Hematopoietic multipotent progenitor cell treated with erythropoietin and hydrocortisone succinate and interleukin-3 and kit ligand, for 4 days (in vitro differentiated cells): ENCODE measurements around the gene ITSN2.
A peak's percentile ranks its signal among the peaks of the same experiment; 100 is the strongest.
"Not testable (repeated sequence)": the region's sequence is repeated elsewhere in the genome, so short reads cannot be mapped to it uniquely, and the experiment has no call there.

Experiments used
- DNase-seq: peaks from one replicate; pipeline ENCODE4 v3.0.0-alpha.2; 2015

Gene ITSN2

GRCh38 chr2:24209389-24210105, 150.8 kb downstream of the ITSN2 start:
- DNase-seq = no peak

DNA sequence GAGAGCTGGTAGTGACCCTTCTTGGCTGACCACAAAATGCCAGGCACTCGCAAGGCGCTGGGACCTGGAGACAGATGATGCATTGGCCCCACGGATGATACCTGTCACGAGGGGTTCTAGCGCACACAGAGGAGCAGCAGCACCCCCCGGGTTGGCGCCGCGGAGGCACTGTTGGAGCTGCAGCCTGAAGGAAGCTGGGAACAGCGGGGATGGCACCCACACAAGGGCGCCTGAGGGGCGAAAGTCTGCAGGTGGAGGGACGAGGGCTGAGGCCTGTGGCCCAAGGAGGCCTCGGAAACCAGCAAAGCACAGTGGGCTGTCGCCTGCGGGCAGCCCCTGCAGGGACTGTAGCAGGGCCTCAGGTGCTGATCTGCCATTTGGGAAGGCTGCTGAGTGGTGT, 151.8 kb downstream of the ITSN2 start:
- DNase-seq = no peak

GRCh38 chr2:24207359-24207758, 153.0 kb downstream of the ITSN2 start:
- no peak for DNase-seq

GRCh38 chr2:24206714-24207113, 153.6 kb downstream of the ITSN2 start:
- DNase-seq = no peak

- DNase-seq = no peak
These were observed 154.1 kb downstream of the ITSN2 start for GRCh38 chr2:24206242-24206641.

- no peak for DNase-seq
These were observed 155.2 kb downstream of the ITSN2 start for GRCh38 chr2:24205131-24205530.

DNA sequence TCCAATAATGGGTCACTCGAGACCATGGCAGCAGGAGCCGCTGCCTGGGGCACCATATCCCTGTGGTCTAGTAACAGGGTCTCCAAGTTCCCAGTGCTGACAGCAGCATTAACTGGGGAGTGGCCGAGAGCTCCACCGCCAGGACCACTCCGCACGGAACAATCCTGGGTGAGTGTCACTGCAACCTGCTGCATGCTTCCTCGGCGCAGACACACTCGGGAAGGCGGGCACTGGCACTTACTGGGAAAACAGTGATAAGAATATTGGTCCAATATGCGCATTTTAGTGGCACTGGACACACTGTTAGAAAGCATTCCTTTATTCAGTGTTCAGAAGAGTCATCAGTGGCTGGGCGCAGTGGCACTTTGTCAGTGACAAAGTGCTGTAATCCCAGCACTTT, 155.8 kb downstream of the ITSN2 start:
- no peak for DNase-seq

- no peak for DNase-seq
These were observed 156.6 kb downstream of the ITSN2 start for GRCh38 chr2:24203787-24204150.

GRCh38 chr2:24203029-24203786, 157.1 kb downstream of the ITSN2 start:
- no peak for DNase-seq

DNA sequence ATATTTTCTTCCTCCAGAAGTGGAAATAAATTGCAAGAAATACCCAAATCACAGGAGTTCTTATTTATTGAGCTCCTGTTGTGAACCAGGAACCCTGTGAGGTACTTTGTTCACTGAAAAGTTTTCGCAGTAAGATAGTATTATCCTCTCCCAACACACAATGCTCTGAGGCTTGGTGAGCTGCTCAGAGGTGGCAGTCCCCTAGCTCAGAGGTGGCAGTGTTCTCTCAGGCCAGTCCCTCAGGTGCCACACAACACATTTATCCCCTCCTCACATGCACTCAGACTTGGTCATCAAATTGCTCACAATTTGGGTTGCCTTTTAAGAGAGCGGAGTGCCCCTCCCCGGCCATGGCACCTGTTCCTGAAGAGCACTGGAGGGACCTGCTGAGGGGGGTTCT, 159.5 kb downstream of the ITSN2 start:
- no peak for DNase-seq

DNA sequence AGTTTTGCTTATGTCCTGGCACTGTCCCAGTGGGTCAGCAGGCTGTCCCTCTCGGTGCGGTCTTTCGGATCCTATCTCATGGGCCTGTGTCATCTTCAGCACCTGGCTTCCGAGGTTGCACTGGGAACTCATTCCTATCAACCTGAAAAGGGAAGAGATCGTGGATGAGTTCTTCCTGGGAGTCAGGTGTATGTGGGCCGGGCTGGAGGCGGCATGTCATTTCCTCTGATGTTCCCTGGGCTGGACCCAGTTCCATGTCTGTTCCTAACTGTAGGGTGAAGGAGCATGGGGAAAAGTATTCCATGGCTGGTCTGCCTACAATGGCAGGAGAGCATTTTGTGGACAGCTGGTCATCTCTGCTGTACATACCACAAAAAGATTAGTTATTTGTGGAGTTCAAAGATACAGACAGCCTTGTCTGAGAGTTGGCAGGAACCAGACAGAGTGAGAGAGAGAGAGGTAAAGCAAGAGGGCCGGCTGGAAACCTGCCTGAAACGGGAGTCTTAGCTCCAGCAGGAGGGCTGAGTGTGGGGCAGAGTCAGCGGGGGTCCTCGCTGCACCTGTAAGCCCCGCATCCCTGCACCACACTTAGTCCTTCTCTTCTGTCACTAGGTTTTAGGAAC, 160.3 kb downstream of the ITSN2 start:
- no peak for DNase-seq

DNA sequence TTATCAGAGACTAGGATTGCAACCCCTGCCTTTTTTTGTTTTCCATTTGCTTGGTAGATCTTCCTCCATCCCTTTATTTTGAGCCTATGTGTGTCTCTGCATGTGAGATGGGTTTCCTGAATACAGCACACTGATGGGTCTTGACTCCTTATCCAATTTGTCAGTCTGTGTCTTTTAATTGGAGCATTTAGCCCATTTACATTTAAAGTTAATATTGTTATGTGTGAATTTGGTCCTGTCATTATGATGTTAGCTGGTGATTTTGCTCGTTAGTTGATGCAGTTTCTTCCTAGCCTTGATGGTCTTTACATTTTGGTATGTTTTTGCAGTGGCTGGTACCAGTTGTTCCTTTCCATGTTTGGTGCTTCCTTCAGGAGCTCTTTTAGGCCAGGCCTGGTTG, 163.1 kb downstream of the ITSN2 start:
- DNase-seq = not testable (repeated sequence)

DNA sequence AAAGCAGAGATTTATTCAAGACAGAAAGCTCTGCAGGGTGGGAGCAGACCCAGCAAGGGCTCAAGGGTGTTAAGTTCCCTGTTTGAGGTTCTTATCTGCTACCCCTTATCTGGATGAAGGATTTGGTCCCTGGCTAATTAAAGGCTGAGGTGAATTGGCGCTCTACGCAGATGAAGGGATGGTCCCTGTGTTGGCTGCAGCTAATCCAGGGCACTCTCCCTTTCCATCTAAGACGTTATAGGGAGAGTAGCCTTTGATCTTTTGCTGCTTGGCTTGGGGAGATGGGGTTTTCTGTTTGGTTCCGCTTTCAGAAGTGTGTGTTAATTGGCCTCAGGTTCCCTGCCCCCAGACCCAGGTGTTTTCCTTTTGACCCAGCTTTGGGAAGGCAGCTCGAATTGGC, 168.5 kb downstream of the ITSN2 start:
- DNase-seq = no peak

DNA sequence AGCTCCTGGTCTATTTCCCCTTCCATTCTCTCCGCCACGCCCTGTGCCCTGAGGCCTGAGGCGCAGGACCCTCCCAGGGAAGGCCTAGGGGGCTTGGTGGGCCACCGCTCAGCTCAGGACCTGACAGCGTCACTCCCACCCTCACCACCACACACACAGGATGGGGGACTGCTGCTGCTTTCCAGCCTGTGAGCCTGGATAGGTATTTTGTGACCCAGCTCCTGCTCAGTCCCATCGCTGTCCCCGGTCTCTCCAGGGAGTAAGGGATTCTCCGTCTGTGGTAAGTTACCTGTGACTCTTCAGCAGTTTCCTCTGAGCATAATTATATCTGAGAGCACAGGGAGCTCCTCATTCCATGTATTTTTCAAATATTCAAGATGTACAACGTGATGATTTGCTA, 169.2 kb downstream of the ITSN2 start:
- no peak for DNase-seq

DNA sequence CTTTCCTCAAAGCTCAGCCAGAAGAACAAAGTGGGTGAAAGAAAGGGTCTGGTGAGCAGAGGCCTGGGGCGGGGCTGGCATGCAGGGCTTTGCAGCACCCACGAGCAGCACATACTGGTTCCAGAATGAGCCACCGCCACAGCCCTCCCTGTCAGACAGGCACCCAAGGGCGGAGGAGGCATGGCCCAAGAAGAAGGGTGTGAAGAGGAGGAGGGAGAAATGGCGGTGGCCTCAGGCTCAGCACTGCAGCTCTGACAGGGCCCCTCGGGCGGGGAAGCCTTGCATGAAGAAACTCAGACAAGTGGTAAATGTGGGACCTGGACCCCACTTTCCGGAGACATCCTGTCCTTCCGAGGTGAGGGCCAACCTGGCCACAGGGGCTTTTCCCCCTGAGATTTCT, 169.8 kb downstream of the ITSN2 start:
- DNase-seq = no peak

- no peak for DNase-seq
These were observed 170.8 kb downstream of the ITSN2 start for GRCh38 chr2:24189551-24189950.

DNA sequence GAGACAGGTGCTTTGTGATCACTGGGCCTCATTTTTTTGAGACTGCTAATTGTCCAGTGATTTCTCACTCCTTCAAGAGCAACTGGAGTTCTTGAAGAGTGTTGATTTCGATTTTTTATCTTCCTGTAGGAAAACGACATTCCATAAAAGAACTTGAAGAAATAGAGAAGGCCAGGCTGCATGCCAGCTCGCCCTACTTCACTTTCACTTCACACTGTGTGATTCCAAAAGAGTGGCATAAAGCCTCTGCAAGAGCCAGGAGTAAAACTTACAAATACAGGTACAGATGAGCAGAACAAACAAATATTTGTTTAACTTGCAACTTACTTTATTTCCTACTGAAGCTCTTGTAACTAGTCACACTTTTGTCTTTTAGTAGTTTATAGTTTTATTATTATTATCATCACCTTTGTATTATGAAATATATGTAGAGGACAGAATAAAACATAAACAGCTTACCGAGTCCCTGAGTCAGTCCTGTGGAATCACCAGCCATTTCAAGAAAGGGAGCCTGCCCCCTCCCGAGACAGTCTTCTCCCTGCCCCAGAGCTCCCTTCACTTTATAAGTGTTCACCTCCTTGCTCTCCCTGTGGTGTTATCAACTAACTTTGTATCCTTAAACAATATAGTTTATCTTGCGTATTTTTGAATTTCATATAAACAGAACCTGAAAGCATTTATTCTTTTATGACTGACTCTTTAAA, 176.8 kb downstream of the ITSN2 start:
- DNase-seq = no peak

DNA sequence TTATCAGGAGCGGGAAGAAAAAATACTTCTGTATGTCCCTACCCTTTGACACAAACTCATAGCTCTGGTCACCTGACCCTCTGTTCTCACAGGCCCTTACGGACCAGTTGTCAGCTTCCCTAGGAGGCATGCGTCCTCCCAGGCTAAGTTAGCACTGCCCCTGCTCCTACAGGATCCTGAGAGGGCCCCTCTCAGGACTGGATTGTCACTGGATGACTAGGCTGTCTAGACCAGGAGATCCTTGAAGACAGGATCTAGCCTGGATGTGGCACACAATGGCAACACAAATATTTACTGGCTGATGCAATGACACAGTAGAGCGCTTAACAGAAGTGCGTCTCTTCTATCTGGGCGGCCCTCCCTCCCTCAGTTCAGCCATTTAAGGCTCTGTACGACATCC, 177.8 kb downstream of the ITSN2 start:
- no peak for DNase-seq

DNA sequence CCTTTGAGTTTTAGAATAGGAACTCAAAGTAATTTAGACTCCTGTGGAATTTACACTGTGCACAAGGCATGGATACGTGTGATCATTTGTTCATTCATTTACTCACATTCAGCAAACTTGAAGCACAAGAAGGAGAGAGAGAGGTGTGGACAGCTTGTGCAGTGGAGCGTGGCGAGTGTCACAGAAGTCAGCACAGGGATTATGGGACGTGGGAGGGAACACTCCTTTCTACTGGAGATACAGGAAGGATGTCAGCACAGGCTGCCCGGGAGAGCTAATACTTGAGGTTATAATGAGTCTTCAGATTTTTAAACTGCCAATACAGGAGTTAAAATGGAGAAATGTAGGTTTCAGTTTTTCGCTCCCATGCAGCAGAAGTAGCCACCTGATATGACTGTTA, 178.5 kb downstream of the ITSN2 start:
- DNase-seq = no peak

- DNase-seq = peak; percentile 41
These were observed 180.7 kb downstream of the ITSN2 start for GRCh38 chr2:24179683-24180082.

GRCh38 chr2:24176326-24176725, 184.0 kb downstream of the ITSN2 start:
- no peak for DNase-seq

DNA sequence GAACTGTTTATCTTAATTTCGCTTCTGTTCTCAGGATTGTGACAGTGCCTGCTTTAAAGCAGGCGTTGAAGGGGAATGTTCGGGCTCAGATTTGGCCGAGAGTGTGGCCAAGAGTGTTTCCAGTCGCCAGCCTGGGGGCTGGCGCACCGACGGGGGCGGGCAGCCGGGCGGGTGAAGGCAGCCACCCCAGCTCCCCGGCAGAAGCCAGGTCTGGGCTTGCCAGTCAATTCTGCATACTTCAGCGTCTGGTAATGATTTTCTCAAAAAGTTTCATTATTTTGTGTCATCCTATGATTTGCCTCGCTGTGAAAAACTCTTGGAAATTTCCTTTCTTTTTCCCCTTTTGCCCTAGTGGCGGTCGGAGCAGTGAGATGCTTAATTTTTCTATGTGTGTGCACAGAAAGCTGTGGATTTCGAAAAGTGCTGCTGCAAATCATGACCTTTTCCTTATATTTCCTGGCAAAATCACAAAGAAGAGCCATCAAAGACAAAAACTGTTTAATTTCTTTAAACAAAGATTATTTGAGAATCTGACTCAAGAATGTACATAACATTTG, 184.6 kb downstream of the ITSN2 start:
- no peak for DNase-seq

DNA sequence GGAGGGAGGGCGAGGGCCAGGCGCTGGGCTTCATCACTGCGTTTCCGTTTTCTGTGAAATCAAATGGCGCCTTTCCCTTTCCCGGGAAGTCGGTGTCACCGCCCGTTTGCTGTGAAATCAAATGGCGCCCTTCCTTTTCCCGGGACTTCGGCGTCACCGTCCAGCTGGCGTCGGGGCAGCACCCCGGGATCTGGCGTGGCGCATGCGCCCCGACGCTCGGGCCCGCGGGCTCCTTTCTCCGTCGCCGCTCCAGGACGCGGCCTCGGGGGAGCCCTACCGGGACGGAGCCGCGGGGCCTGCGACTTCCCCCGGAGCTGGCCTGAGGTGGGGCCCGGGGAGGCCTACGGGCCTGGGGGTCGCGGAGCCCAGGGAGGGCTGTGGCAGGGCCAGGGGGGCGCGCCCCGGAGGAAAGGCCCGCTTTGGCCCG, 185.5 kb downstream of the ITSN2 start, which contains the start of gene FAM228A:
Gene FAM228A, plus strand, starts transcription at position 203 of the 427 bp plus-strand sequence. CDS start 428 bp downstream, outside the sequence.
- DNase-seq = no peak
